Glutamatergic neuron (in vitro differentiated cells): Measurements from ENCODE around the gene WNT10A. TPM values are rescaled to one million over a fixed set of nuclear protein-coding genes. Genes with fewer than 3 reads are reported as not detected.
"Not testable (repeated sequence)": the region's sequence is repeated elsewhere in the genome, so short reads cannot be mapped to it uniquely, and the experiment has no call there.

Experiments
- DNase-seq: peaks from one replicate; pipeline ENCODE4 v3.0.0; 2022
- H3K27ac Mint-ChIP-seq: one replicate; pipeline ENCODE4 v1.8.0; 2020; ENCODE audit warnings: mild to moderate bottlenecking, mixed read lengths, inconsistent platforms; ENCODE audit not compliant: unreplicated experiment
- H3K27me3 Mint-ChIP-seq: one replicate; pipeline ENCODE4 v1.8.0; 2020; ENCODE audit warnings: mild to moderate bottlenecking, moderate library complexity, mixed read lengths, inconsistent platforms; ENCODE audit not compliant: unreplicated experiment
- H3K36me3 Mint-ChIP-seq: one replicate; pipeline ENCODE4 v1.8.0; 2020; ENCODE audit warnings: mild to moderate bottlenecking, mixed read lengths, inconsistent platforms; ENCODE audit not compliant: unreplicated experiment
- H3K4me1 Mint-ChIP-seq: one replicate; pipeline ENCODE4 v1.8.0; 2020; ENCODE audit warnings: mild to moderate bottlenecking, low read depth, mixed read lengths, inconsistent platforms; ENCODE audit not compliant: unreplicated experiment
- H3K4me3 Mint-ChIP-seq: one replicate; pipeline ENCODE4 v1.8.0; 2020; ENCODE audit warnings: mild to moderate bottlenecking, mixed read lengths, inconsistent platforms; ENCODE audit not compliant: unreplicated experiment
- H3K9me3 Mint-ChIP-seq: one replicate; pipeline ENCODE4 v1.8.0; 2020; ENCODE audit warnings: mild to moderate bottlenecking, moderate library complexity, mixed read lengths, inconsistent platforms; ENCODE audit not compliant: unreplicated experiment
- total RNA-seq: library from RNA; stranded (reverse); fragmentation: NEBNext Ultra II Directional; extraction: Animal tissue kit (Norgen Biotek cat#: 25700); gene quantifications from one replicate; pipeline ENCODE4 v1.2.1, GENCODE V29; 2021; ENCODE audit not compliant: unreplicated experiment
- TF ChIP-seq, protein P1 (sequence below): fragments of 200-600 bp; sonication (generic); IDR thresholded peaks from one replicate; pipeline ENCODE4 v1.5.0; 2021; ENCODE audit not compliant: partially characterized antibody, unreplicated experiment

The WNT10A gene
- total RNA-seq, 1 donor from 2014 or later = 0.17 TPM

DNA sequence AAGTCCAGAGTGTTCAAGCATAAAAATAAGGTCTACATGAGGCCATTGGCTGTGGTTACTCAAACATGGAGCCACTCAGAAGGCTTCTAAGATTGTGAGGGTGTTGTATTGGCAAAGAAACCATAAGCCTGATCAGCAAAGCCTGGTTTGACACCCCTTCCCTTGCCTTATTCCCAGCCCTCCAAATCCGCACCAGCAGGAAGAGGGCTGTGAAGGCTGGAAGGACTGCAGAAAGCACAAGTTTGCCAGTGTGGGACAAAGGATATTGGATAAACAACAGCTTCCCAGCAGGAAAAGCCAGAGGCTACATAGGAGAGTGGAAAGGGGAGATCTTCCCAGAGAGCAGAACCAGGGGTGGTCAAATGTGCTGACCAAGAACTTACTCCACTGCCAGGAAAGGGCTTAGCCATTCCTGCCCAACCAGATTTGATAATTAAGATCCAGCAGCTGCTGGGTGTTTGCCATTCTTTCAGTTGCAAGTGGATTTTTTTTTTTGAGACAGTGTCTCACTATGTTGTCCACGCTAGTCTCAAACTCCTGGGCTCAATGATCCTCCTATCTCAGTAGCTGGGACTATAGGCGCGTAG, 47.5 kb upstream of the WNT10A start:
- Mint-ChIP-seq H3K27me3 (peaks cover 4% of the 10 kb centered on the region), H3K4me3 (no peak overlapping the region), H3K36me3 (peaks cover 4% of the 10 kb centered on the region), H3K9me3 (peaks cover 2% of the 10 kb centered on the region), H3K4me1 (no peaks in the 10 kb centered on the region), H3K27ac (no peak overlapping the region)
- no peak for DNase-seq
- TF ChIP-seq, protein P1, sequence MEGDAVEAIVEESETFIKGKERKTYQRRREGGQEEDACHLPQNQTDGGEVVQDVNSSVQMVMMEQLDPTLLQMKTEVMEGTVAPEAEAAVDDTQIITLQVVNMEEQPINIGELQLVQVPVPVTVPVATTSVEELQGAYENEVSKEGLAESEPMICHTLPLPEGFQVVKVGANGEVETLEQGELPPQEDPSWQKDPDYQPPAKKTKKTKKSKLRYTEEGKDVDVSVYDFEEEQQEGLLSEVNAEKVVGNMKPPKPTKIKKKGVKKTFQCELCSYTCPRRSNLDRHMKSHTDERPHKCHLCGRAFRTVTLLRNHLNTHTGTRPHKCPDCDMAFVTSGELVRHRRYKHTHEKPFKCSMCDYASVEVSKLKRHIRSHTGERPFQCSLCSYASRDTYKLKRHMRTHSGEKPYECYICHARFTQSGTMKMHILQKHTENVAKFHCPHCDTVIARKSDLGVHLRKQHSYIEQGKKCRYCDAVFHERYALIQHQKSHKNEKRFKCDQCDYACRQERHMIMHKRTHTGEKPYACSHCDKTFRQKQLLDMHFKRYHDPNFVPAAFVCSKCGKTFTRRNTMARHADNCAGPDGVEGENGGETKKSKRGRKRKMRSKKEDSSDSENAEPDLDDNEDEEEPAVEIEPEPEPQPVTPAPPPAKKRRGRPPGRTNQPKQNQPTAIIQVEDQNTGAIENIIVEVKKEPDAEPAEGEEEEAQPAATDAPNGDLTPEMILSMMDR = no peak

DNA sequence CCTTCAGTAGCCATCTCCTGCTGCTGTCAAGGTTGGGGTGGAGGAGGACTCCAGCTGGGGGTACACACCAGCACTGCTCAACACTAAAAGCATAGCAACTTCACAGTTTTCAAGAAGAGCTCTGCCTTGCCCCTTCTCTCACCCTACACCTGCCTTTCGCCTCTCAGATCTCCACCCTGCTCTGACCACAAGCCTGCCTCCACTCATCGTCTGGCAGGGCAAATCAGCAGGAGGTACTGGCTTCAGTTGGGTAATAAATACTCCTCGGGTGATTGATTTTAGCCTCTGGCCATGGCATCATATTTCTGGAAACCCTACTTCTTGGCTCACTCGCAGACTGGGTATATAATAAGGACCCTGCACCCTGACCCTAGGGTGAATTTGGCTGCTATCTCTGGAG, 46.0 kb upstream of the WNT10A start:
- TF ChIP-seq, protein P1 = no peak
- H3K4me3 Mint-ChIP-seq = no peak overlapping the region
- H3K9me3 Mint-ChIP-seq = peaks cover 2% of the 10 kb centered on the region

DNA sequence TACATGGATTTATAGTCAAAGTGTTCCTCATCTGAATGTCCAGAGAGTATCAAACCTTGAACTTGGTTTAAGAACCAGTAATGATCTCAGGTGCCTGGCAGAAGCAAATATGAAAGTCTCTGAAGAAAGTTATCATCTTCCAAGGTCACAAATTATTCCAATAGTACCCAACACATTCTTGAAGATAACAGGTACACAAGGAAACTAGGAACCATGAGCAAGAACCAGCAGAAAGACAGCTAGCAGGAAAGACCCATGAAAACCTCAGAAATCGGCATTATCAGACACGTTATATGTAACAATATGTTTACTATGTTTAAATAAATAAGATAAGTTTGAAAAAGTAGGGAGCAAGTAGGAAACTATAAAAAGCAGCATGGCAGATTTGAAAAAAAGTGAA, 43.2 kb upstream of the WNT10A start:
- Mint-ChIP-seq H3K4me1 (no peaks in the 10 kb centered on the region), H3K27ac (no peak overlapping the region), H3K27me3 (peaks cover 3% of the 10 kb centered on the region), H3K9me3 (no peaks in the 10 kb centered on the region), H3K36me3 (peaks cover 4% of the 10 kb centered on the region), H3K4me3 (no peak overlapping the region)
- TF ChIP-seq, protein P1 = no peak
- DNase-seq = no peak

More for the DNA sequence above, 46.0 kb upstream of the WNT10A start:
- Mint-ChIP-seq H3K27ac (no peak overlapping the region), H3K36me3 (peaks cover 4% of the 10 kb centered on the region), H3K4me1 (no peaks in the 10 kb centered on the region), H3K27me3 (peaks cover 3% of the 10 kb centered on the region)
- no peak for DNase-seq

DNA sequence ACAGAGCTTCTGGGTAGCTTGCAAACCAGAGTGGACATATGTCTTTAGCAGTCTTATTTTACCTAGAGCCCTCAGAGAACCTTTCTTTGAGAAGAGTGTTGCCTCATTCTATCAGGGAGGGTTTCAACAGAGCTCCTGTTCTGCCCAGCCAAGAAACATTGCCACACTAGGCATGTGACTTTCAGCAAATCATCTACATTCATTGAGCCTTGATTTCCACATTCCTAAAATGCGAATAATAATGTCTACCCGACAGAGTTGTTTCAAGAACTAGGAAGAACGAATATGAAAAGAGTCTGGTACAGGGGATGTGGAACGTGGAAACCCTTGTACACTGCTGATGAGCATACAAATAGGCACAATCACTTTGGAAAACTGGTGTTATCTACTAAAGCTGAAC, 41.2 kb upstream of the WNT10A start:
- Mint-ChIP-seq H3K4me1 (no peaks in the 10 kb centered on the region), H3K27ac (no peak overlapping the region), H3K9me3 (no peaks in the 10 kb centered on the region), H3K4me3 (no peak overlapping the region), H3K36me3 (peaks cover 4% of the 10 kb centered on the region), H3K27me3 (peaks cover 3% of the 10 kb centered on the region)
- TF ChIP-seq, protein P1 = no peak
- DNase-seq = no peak

DNA sequence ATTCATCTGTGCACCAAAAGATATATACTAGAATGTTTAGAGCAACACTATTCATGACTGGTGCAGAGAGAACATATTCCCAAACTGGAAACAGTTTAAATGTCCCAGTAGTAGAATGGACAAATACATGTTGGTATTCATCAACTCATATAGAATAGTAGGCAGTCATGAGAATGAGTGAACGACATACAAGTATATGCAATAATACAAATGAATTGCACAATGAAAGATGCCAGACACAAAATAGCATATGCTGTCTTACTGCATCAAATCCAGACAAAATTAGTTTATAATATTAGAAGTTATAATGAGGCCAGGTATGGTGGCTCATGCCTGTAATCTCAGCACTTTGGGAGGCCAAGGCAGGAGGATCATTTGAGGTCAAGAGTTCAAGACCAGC, 40.8 kb upstream of the WNT10A start:
- Mint-ChIP-seq H3K4me3 (no peak overlapping the region), H3K27me3 (peaks cover under 1% of the 10 kb centered on the region), H3K36me3 (peaks cover 4% of the 10 kb centered on the region), H3K27ac (no peak overlapping the region), H3K4me1 (no peaks in the 10 kb centered on the region), H3K9me3 (no peaks in the 10 kb centered on the region)
- no peak for DNase-seq
- TF ChIP-seq, protein P1 = no peak

DNA sequence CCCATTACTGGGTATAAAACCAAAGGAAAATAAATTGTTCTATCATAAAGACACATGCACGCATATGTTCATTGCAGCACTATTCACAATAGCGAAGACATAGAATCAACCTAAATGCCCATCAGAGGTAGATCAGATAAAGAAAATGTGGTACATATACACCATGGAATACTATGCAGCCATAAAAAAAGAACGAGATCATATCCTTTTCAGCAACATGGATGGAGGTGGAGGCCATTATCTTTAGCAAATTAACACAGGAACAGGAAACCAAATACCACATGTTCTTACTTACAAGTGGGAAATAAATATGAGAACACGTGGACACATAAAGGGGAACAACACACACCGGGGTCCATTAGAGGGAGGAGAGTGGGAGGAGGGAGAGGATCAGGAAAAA, 36.3 kb upstream of the WNT10A start:
- not testable (repeated sequence) for H3K4me3 Mint-ChIP-seq, H3K27ac Mint-ChIP-seq, H3K4me1 Mint-ChIP-seq, H3K27me3 Mint-ChIP-seq, H3K9me3 Mint-ChIP-seq, DNase-seq, H3K36me3 Mint-ChIP-seq

DNA sequence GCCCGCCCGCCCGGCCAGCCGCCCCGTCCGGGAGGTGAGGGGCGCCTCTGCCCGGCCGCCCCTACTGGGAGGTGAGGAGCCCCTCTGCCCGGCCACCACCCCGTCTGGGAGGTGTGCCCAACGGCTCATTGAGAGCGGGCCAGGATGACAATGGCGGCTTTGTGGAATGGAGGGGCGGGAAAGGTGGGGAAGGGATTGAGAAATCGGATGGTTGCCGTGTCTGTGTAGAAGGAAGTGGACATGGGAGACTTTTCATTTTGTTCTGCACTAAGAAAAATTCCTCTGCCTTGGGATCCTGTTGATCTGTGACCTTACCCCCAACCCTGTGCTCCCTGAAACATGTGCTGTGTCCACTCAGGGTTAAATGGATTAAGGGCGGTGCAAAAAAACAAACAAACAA, 33.7 kb upstream of the WNT10A start:
- not testable (repeated sequence) for H3K4me1 Mint-ChIP-seq, H3K36me3 Mint-ChIP-seq, DNase-seq, H3K27ac Mint-ChIP-seq, H3K27me3 Mint-ChIP-seq, H3K9me3 Mint-ChIP-seq, H3K4me3 Mint-ChIP-seq
